Prostate gland (tissue), 2 donors: ENCODE results near the gene PRKAG2. TPM values are rescaled to one million over a fixed set of nuclear protein-coding genes. Genes with fewer than 3 reads are reported as not detected.

Experiments used
- DNase-seq: peaks from one replicate; pipeline ENCODE4 v3.0.0-alpha.2; 2019; ENCODE audit warnings: low spot score
- H3K27ac ChIP-seq, 2 donors: fragments of 200-600 bp; sonication (generic); 2 replicates each; pipeline ENCODE4 v1.5.1; 2017 to 2019
- H3K27me3 ChIP-seq: fragments of 200-600 bp; sonication (generic); replicated peaks from 2 replicates; pipeline ENCODE4 v1.5.1; 2019; ENCODE audit not compliant: insufficient read depth
- H3K36me3 ChIP-seq, 2 donors: fragments of 200-600 bp; sonication (generic); 1 replicate in 1 of 2; 2 replicates in 1 of 2; pipeline versions ENCODE4 v1.5.1 to v1.8.1; 2017 to 2019
- H3K4me1 ChIP-seq: fragments of 200-600 bp; sonication (generic); replicated peaks from 2 replicates; pipeline ENCODE4 v1.5.1; 2019
- H3K4me3 ChIP-seq, 2 donors: fragments of 200-600 bp; sonication (generic); 2 replicates each; pipeline ENCODE4 v1.5.1; 2017 to 2019
- H3K9me3 ChIP-seq: fragments of 200-600 bp; sonication (generic); 2 replicates; pipeline ENCODE4 v1.5.1; 2017
- CTCF ChIP-seq, 4 experiments: fragments of 200-600 bp in 2 of 4; fragments of 450-650 bp in 2 of 4; sonication (generic) in 2 of 4; IDR thresholded peaks; 1 replicate in 3 of 4; 2 replicates in 1 of 4; pipeline ENCODE4 v1.5.1; 2016 to 2019; ENCODE audit warnings: antibody characterized with exemption in 4 of 4, mild to moderate bottlenecking in 2 of 4, moderate library complexity in 2 of 4
- POLR2A ChIP-seq: fragments of 450-650 bp; IDR thresholded peaks from one replicate; pipeline ENCODE4 v1.6.1; 2016; ENCODE audit warnings: antibody characterized with exemption, mild to moderate bottlenecking
- POLR2AphosphoS5 ChIP-seq: sonication (generic); formaldehyde crosslinking; IDR thresholded peaks from one replicate; pipeline ENCODE4 v1.6.1; 2017; ENCODE audit warnings: antibody characterized with exemption
- WGBS: methylation state at CpG from one replicate; pipeline ENCODE4 v1.1.5; 2018; 5-methylcytosine and 5-hydroxymethylcytosine counted together
- intact Hi-C: fragments of 100-400 bp; cut with DNase I; formaldehyde crosslinking; loops from one replicate; pipeline ENCODE4 v1.14.2; 2022
- total RNA-seq, 2 donors: library from RNA; depleted of rRNA; stranded (reverse); fragments of >200 nt; gene quantifications; one replicate each; pipeline ENCODE4 v1.1.0, GENCODE V29; 2016

PRKAG2 gene
- total RNA-seq, 2 donors from 2014 or later, result 31.6 to 38.1 TPM

- Histone ChIP-seq H3K4me3 (no peak overlapping the region), H3K9me3 (no peaks in the 10 kb centered on the region), H3K27ac (no peak overlapping the region), H3K4me1 (no peaks in the 10 kb centered on the region), H3K36me3 (no peaks in the 10 kb centered on the region), H3K27me3 (no peaks in the 10 kb centered on the region)
- no peak for DNase-seq
- WGBS, result 94% methylated on average over 1 of the region's 1 CpG
- no peak for TF ChIP-seq CTCF (IDR thresholded peaks at IDR 0.05)
- TF ChIP-seq POLR2A, result no peak
- no peak for TF ChIP-seq POLR2AphosphoS5
- intact Hi-C loops, result no loop called here
These were observed 218.1 kb downstream of the PRKAG2 start for GRCh38 chr7:151658778-151659177.

- H3K27me3 ChIP-seq, result no peaks in the 10 kb centered on the region
- no peak overlapping the region for H3K4me3 ChIP-seq
- no peak for DNase-seq
- 79% methylated on average over 3 of the region's 3 CpGs for WGBS
- H3K27ac ChIP-seq, result no peak overlapping the region
- no peaks in the 10 kb centered on the region for H3K36me3 ChIP-seq
- no peaks in the 10 kb centered on the region for H3K9me3 ChIP-seq
- intact Hi-C loops, result no loop called here
- TF ChIP-seq CTCF (IDR thresholded peaks at IDR 0.05), result no peak
- TF ChIP-seq POLR2AphosphoS5, result peak; percentile 27
- no peak for TF ChIP-seq POLR2A
- H3K4me1 ChIP-seq, result no peaks in the 10 kb centered on the region
These were observed 219.7 kb downstream of the PRKAG2 start for GRCh38 chr7:151657173-151657572.

- Histone ChIP-seq H3K27me3 (no peaks in the 10 kb centered on the region), H3K9me3 (no peaks in the 10 kb centered on the region), H3K4me1 (no peaks in the 10 kb centered on the region), H3K27ac (no peak overlapping the region), H3K4me3 (no peak overlapping the region), H3K36me3 (no peaks in the 10 kb centered on the region)
- intact Hi-C loops, result no loop called here
- WGBS, result 96% methylated on average over 3 of the region's 3 CpGs
- no peak for DNase-seq
- TF ChIP-seq CTCF (IDR thresholded peaks at IDR 0.05) (no peak), POLR2AphosphoS5 (no peak), POLR2A (no peak)
These were observed 221.4 kb downstream of the PRKAG2 start for GRCh38 chr7:151655555-151655954.

GRCh38 chr7:151652111-151652510, 224.8 kb downstream of the PRKAG2 start:
- H3K27ac ChIP-seq, result peak overlapping the region; percentile 61 to 64
- TF ChIP-seq CTCF (IDR thresholded peaks at IDR 0.05), result no peak
- no peak for TF ChIP-seq POLR2A
- TF ChIP-seq POLR2AphosphoS5, result no peak

GRCh38 chr7:151650161-151650560, 226.8 kb downstream of the PRKAG2 start:
- no peaks in the 10 kb centered on the region for H3K36me3 ChIP-seq
- no peaks in the 10 kb centered on the region for H3K4me1 ChIP-seq
- no peak overlapping the region for H3K4me3 ChIP-seq
- no peaks in the 10 kb centered on the region for H3K27me3 ChIP-seq
- intact Hi-C loops, result no loop called here
- no peak overlapping the region for H3K27ac ChIP-seq
- WGBS, result 94% methylated on average over 4 of the region's 4 CpGs
- TF ChIP-seq CTCF (IDR thresholded peaks at IDR 0.05), result no peak
- TF ChIP-seq POLR2A, result no peak
- TF ChIP-seq POLR2AphosphoS5, result no peak
- no peak for DNase-seq
- H3K9me3 ChIP-seq, result no peaks in the 10 kb centered on the region

More at GRCh38 chr7:151652111-151652510, 224.8 kb downstream of the PRKAG2 start:
- Histone ChIP-seq H3K4me3 (no peak overlapping the region), H3K9me3 (no peaks in the 10 kb centered on the region), H3K4me1 (no peaks in the 10 kb centered on the region), H3K36me3 (no peaks in the 10 kb centered on the region), H3K27me3 (no peaks in the 10 kb centered on the region)
- whole genome bisulfite sequencing, result 62% methylated on average over 5 of the region's 5 CpGs
- DNase-seq, result no peak
- intact Hi-C loops, result no loop called here
